ENCODE data around the gene TGFB2. TPM values are rescaled to one million over a fixed set of nuclear protein-coding genes. Genes with fewer than 3 reads are reported as not detected.

TGFB2 gene
- total RNA-seq, 1 experiment from 2014 or later: 0.34 TPM

DNA sequence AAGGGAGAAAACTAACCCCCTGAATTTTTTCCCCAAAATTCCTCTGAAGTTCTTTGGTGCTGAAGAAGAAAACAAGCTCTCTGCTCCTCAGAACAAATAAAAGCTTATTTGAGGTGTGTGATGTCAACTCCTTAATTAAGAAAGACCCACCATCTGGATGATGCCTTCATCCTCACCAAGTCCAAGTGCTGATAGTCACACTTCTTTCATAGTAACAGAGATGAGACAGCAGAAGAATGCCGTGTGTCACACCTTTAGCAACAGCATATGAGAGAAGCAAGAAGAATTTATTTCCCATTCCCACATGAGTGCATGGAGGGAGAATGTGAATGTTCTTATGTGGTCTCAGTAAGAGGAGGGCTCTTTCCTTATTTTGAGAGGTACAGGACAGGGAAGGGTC, 91.2 kb downstream of the TGFB2 start:
- H4K20me1 ChIP-seq (ENCODE audit: insufficient read depth): no peaks in the 10 kb centered on the region
- H3K79me2 ChIP-seq (ENCODE audit: insufficient read depth, low read length): no peaks in the 10 kb centered on the region
- H2AFZ ChIP-seq (ENCODE audit: low read depth, low read length, poor library complexity, severe bottlenecking): no peak overlapping the region
- H3K9me3 ChIP-seq (ENCODE audit: control insufficient read depth in 1 of 2, insufficient read depth in 1 of 2, low read depth in 1 of 2, low read length in 2 of 2): no peaks in the 10 kb centered on the region
- no peak overlapping the region for H3K27ac ChIP-seq (ENCODE audit: low read depth, low read length)
- ChIA-PET RAD21 (ENCODE audit: low non-redundant PET in 1 of 2, low total read pairs in 2 of 2, uncharacterized antibody in 2 of 2, unreplicated experiment in 2 of 2) (no interaction called here), POLR2A (no interaction called here), CTCF (no interaction called here)
- no peak for ATAC-seq
- no peak overlapping the region for H3K4me2 ChIP-seq (ENCODE audit: low read length)
- H3K4me3 ChIP-seq (replicated peaks in 1 of 2; ENCODE audit: low read depth in 1 of 2, low read length in 2 of 2): no peak overlapping the region
- intact Hi-C loops (cut with micrococcal nuclease): no loop called here
- H3K4me1 ChIP-seq (ENCODE audit: control insufficient read depth in 1 of 2, insufficient read depth in 2 of 2, low read length in 2 of 2): no peaks in the 10 kb centered on the region
- no peaks in the 10 kb centered on the region for H3K27me3 ChIP-seq (ENCODE audit: insufficient read depth, low read length)
- no peaks in the 10 kb centered on the region for H3K36me3 ChIP-seq (ENCODE audit: control insufficient read depth in 1 of 2, insufficient read depth in 2 of 2, low read length in 2 of 2)
- H3K9me2 ChIP-seq (ENCODE audit: insufficient read depth): no peaks in the 10 kb centered on the region
- BruUV-seq (replicated peaks): no TSS peak
- TF ChIP-seq SIN3A (IDR thresholded peaks at IDR 0.05; ENCODE audit: low read depth): no peak
- TF ChIP-seq, protein P1, sequence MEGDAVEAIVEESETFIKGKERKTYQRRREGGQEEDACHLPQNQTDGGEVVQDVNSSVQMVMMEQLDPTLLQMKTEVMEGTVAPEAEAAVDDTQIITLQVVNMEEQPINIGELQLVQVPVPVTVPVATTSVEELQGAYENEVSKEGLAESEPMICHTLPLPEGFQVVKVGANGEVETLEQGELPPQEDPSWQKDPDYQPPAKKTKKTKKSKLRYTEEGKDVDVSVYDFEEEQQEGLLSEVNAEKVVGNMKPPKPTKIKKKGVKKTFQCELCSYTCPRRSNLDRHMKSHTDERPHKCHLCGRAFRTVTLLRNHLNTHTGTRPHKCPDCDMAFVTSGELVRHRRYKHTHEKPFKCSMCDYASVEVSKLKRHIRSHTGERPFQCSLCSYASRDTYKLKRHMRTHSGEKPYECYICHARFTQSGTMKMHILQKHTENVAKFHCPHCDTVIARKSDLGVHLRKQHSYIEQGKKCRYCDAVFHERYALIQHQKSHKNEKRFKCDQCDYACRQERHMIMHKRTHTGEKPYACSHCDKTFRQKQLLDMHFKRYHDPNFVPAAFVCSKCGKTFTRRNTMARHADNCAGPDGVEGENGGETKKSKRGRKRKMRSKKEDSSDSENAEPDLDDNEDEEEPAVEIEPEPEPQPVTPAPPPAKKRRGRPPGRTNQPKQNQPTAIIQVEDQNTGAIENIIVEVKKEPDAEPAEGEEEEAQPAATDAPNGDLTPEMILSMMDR (IDR thresholded peaks at IDR 0.05 in 2 of 3, conservative IDR thresholded peaks at IDR 0.05 in 1 of 3; ENCODE audit: borderline replicate concordance in 1 of 3, insufficient read depth in 1 of 3, low read depth in 2 of 3, low read length in 2 of 3): no peak
- TF ChIP-seq, protein P2, sequence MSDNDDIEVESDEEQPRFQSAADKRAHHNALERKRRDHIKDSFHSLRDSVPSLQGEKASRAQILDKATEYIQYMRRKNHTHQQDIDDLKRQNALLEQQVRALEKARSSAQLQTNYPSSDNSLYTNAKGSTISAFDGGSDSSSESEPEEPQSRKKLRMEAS (IDR thresholded peaks at IDR 0.05): no peak
- no peak for DNase-seq (ENCODE audit: low read depth, low spot score)
- H3K9ac ChIP-seq (ENCODE audit: low read length): no peak overlapping the region

GRCh38 chr1:218436997-218437396, 91.9 kb downstream of the TGFB2 start:
- no peaks in the 10 kb centered on the region for H3K9me3 ChIP-seq (ENCODE audit: control insufficient read depth in 1 of 2, insufficient read depth in 1 of 2, low read depth in 1 of 2, low read length in 2 of 2)
- H3K4me1 ChIP-seq (ENCODE audit: control insufficient read depth in 1 of 2, insufficient read depth in 2 of 2, low read length in 2 of 2): no peaks in the 10 kb centered on the region
- intact Hi-C loops (cut with micrococcal nuclease): no loop called here
- H2AFZ ChIP-seq (ENCODE audit: low read depth, low read length, poor library complexity, severe bottlenecking): no peak overlapping the region
- H3K27ac ChIP-seq (ENCODE audit: low read depth, low read length): no peak overlapping the region
- no peaks in the 10 kb centered on the region for H4K20me1 ChIP-seq (ENCODE audit: insufficient read depth)
- no peak overlapping the region for H3K9ac ChIP-seq (ENCODE audit: low read length)
- no peak overlapping the region for H3K4me3 ChIP-seq (replicated peaks in 1 of 2; ENCODE audit: low read depth in 1 of 2, low read length in 2 of 2)
- RAD21 ChIA-PET (ENCODE audit: low non-redundant PET in 1 of 2, low total read pairs in 2 of 2, uncharacterized antibody in 2 of 2, unreplicated experiment in 2 of 2): no interaction called here
- POLR2A ChIA-PET: no interaction called here
- DNase-seq (ENCODE audit: low read depth, low spot score) (no peak), ATAC-seq (no peak)
- no peaks in the 10 kb centered on the region for H3K36me3 ChIP-seq (ENCODE audit: control insufficient read depth in 1 of 2, insufficient read depth in 2 of 2, low read length in 2 of 2)
- H3K27me3 ChIP-seq (ENCODE audit: insufficient read depth, low read length): no peaks in the 10 kb centered on the region
- CTCF ChIA-PET: no interaction called here
- H3K4me2 ChIP-seq (ENCODE audit: low read length): no peak overlapping the region
- no peaks in the 10 kb centered on the region for H3K9me2 ChIP-seq (ENCODE audit: insufficient read depth)
- no peaks in the 10 kb centered on the region for H3K79me2 ChIP-seq (ENCODE audit: insufficient read depth, low read length)
- TF ChIP-seq, protein P2 (IDR thresholded peaks at IDR 0.05): no peak
- TF ChIP-seq RAD21 (IDR thresholded peaks at IDR 0.05; ENCODE audit: low read depth) (no peak), CEBPB (IDR thresholded peaks at IDR 0.05; ENCODE audit: low read depth) (no peak), EZH2phosphoT487 (IDR thresholded peaks at IDR 0.05; ENCODE audit: borderline replicate concordance) (no peak), CBX3 (IDR thresholded peaks at IDR 0.05; ENCODE audit: low read depth) (no peak), SIN3A (IDR thresholded peaks at IDR 0.05; ENCODE audit: low read depth) (no peak), EZH2 (IDR thresholded peaks at IDR 0.05) (no peak), ZNF274 (IDR thresholded peaks at IDR 0.05; ENCODE audit: low read depth, low read length) (no peak), ZBTB33 (IDR thresholded peaks at IDR 0.05; ENCODE audit: extremely low read depth, insufficient replicate concordance, low read length) (no peak), YY1 (IDR thresholded peaks at IDR 0.05; ENCODE audit: extremely low read depth, insufficient replicate concordance, low read depth, low read length) (no peak), ELF1 (IDR thresholded peaks at IDR 0.05; ENCODE audit: borderline replicate concordance, low read depth) (no peak), POLR2A (IDR thresholded peaks at IDR 0.05; ENCODE audit: borderline replicate concordance, extremely low read depth, insufficient read depth, insufficient read length) (no peak), ZFX (IDR thresholded peaks at IDR 0.05) (no peak), JUND (IDR thresholded peaks at IDR 0.05) (no peak), TCF7L2 (IDR thresholded peaks at IDR 0.05; ENCODE audit: borderline replicate concordance, extremely low read depth, insufficient read depth, insufficient read length) (no peak)
- BruUV-seq (replicated peaks): no TSS peak
